Measurements from ENCODE around the gene AMH.

DNA sequence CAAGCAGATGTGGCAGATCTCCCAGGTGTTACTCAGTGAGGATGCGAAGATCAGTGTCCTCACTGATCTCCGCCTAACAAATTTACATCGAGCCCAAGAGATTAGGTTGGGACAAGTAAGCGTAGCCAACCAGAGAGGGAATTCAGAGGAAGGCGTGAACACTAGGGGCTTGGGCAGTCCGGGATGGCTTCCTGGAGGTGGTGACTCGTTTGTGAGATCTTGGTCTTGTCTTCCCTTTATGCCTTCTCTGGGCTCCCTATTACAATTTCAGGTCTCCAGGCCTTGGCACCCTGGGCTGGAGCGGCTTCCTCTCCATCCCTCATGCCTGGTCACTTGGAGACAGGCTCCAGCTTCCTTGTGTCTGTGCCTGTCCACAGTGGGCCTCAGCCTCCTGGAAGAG lies 6.3 kb upstream of the AMH start:
- TF ChIP-seq, protein P1, sequence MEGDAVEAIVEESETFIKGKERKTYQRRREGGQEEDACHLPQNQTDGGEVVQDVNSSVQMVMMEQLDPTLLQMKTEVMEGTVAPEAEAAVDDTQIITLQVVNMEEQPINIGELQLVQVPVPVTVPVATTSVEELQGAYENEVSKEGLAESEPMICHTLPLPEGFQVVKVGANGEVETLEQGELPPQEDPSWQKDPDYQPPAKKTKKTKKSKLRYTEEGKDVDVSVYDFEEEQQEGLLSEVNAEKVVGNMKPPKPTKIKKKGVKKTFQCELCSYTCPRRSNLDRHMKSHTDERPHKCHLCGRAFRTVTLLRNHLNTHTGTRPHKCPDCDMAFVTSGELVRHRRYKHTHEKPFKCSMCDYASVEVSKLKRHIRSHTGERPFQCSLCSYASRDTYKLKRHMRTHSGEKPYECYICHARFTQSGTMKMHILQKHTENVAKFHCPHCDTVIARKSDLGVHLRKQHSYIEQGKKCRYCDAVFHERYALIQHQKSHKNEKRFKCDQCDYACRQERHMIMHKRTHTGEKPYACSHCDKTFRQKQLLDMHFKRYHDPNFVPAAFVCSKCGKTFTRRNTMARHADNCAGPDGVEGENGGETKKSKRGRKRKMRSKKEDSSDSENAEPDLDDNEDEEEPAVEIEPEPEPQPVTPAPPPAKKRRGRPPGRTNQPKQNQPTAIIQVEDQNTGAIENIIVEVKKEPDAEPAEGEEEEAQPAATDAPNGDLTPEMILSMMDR (IDR thresholded peaks at IDR 0.05) = no peak
- TF ChIP-seq POLR2A (IDR thresholded peaks at IDR 0.05) (no peak), EP300 (IDR thresholded peaks at IDR 0.05) (no peak)

All from tibial nerve (tissue), 4 donors.